HCT116 (cell line): ENCODE data around the gene ADCY6. TPM values are rescaled to one million over a fixed set of nuclear protein-coding genes. Genes with fewer than 3 reads are reported as not detected.

Experiments
- ATAC-seq: fragments of 200-7000 bp; cut with Tn5 transposase; 2 replicates; pipeline ENCODE4 v1.9.1; 2020; ENCODE audit warnings: mild to moderate bottlenecking, moderate library complexity
- BruUV-seq: library from RNA; stranded (reverse); fragments of 400-500 nt; replicated peaks from 2 replicates; lab custom pipeline; 2021; lab: Mats Ljungman, UMichigan
- CTCF ChIA-PET: fragments of 300-600 bp; sonication (Branson Sonifier 250); formaldehyde crosslinking; loops from one replicate; lab custom pipeline; 2021; ENCODE audit warnings: antibody characterized with exemption; lab: Charles Lee
- POLR2A ChIA-PET: fragments of 300-600, 350-600 bp; sonication (Branson Sonifier 250); formaldehyde crosslinking; loops from one replicate; lab custom pipeline; 2021; ENCODE audit warnings: antibody characterized with exemption; lab: Charles Lee
- RAD21 ChIA-PET, 2 experiments: fragments of 300-600 bp; sonication (Branson Sonifier 250); formaldehyde crosslinking; loops; one replicate each; lab custom pipeline; 2023; ENCODE audit warnings: low total read pairs in 2 of 2; ENCODE audit not compliant: uncharacterized antibody in 2 of 2, unreplicated experiment in 2 of 2, low non-redundant PET in 1 of 2; lab: Charles Lee
- DNase-seq: peaks from one replicate; pipeline ENCODE4 v3.0.0-alpha.2; 2010; ENCODE audit warnings: low read depth, low spot score
- H2AFZ ChIP-seq: fragments of 200-600 bp; shearing (Covaris generic), sonication (generic); 2 replicates; pipeline ENCODE4 v1.6.1; 2017; ENCODE audit warnings: low read depth, mixed run types, mixed read lengths, antibody characterized with exemption, low read length; ENCODE audit not compliant: poor library complexity, severe bottlenecking
- H3K27ac ChIP-seq: 2 replicates; pipeline ENCODE4 v1.5.1; 2012; ENCODE audit warnings: low read depth, low read length
- H3K27me3 ChIP-seq: fragments of 200-600 bp; sonication (generic); 2 replicates; pipeline ENCODE4 v1.6.1; 2016; ENCODE audit warnings: mixed run types, low read length, mixed read lengths; ENCODE audit not compliant: insufficient read depth
- H3K36me3 ChIP-seq, 2 experiments: fragments of 200-500 bp in 1 of 2; fragments of 200-600 bp in 1 of 2; sonication (Bioruptor generic) in 1 of 2; sonication (generic) in 1 of 2; 2 replicates each; pipeline versions ENCODE4 v1.5.1 to v1.6.1; 2014 to 2016; ENCODE audit warnings: low read length in 2 of 2, inconsistent platforms in 1 of 2, mixed read lengths in 1 of 2, mixed run types in 1 of 2; ENCODE audit not compliant: insufficient read depth in 2 of 2, control insufficient read depth in 1 of 2
- H3K4me1 ChIP-seq, 2 experiments: fragments of 200-600 bp in 1 of 2; sonication (generic) in 1 of 2; 2 replicates each; pipeline versions ENCODE4 v1.5.1 to v1.6.1; 2012 to 2017; ENCODE audit warnings: low read length in 2 of 2, inconsistent platforms in 1 of 2, mild to moderate bottlenecking in 1 of 2, mixed read lengths in 1 of 2, mixed run types in 1 of 2, moderate library complexity in 1 of 2; ENCODE audit not compliant: insufficient read depth in 2 of 2, control insufficient read depth in 1 of 2
- H3K4me2 ChIP-seq: fragments of 200-600 bp; sonication (generic); 2 replicates; pipeline ENCODE4 v1.6.1; 2017; ENCODE audit warnings: mixed run types, low read length, mixed read lengths
- H3K4me3 ChIP-seq, 2 experiments: fragments of 200-600 bp in 1 of 2; sonication (generic) in 1 of 2; replicated peaks in 1 of 2; 2 replicates each; pipeline ENCODE4 v1.5.1; 2011 to 2016; ENCODE audit warnings: low read length in 2 of 2, control low read depth in 1 of 2, low read depth in 1 of 2, mild to moderate bottlenecking in 1 of 2, mixed read lengths in 1 of 2, mixed run types in 1 of 2
- H3K79me2 ChIP-seq: fragments of 200-600 bp; sonication (generic); 2 replicates; pipeline ENCODE4 v1.6.1; 2017; ENCODE audit warnings: mild to moderate bottlenecking, mixed run types, low read length, moderate library complexity, mixed read lengths; ENCODE audit not compliant: insufficient read depth
- H3K9ac ChIP-seq: fragments of 200-600 bp; sonication (generic); 2 replicates; pipeline ENCODE4 v1.6.1; 2016; ENCODE audit warnings: low read length, mixed read lengths
- H3K9me2 ChIP-seq: fragments of 200-600 bp; sonication (generic), shearing (Covaris generic); 2 replicates; pipeline ENCODE4 v1.6.1; 2017; ENCODE audit warnings: mixed run types, mild to moderate bottlenecking, moderate library complexity; ENCODE audit not compliant: insufficient read depth
- H3K9me3 ChIP-seq, 2 experiments: fragments of 200-500 bp in 1 of 2; fragments of 200-600 bp in 1 of 2; sonication (Bioruptor generic) in 1 of 2; sonication (generic) in 1 of 2; 2 replicates each; pipeline ENCODE4 v1.6.1; 2014 to 2017; ENCODE audit warnings: low read length in 2 of 2, mixed read lengths in 2 of 2, inconsistent platforms in 1 of 2, low read depth in 1 of 2, mild to moderate bottlenecking in 1 of 2, mixed run types in 1 of 2, moderate library complexity in 1 of 2; ENCODE audit not compliant: control insufficient read depth in 1 of 2, insufficient read depth in 1 of 2
- H4K20me1 ChIP-seq: fragments of 200-600 bp; sonication (generic), shearing (Covaris generic); 2 replicates; pipeline ENCODE4 v1.6.1; 2017; ENCODE audit warnings: mixed run types, mild to moderate bottlenecking, moderate library complexity; ENCODE audit not compliant: insufficient read depth
- EGR1 ChIP-seq: IDR thresholded peaks from 2 replicates; pipeline ENCODE4 v1.6.1; 2012; ENCODE audit warnings: low read depth
- ELF1 ChIP-seq: IDR thresholded peaks from 2 replicates; pipeline ENCODE4 v1.6.1; 2012; ENCODE audit warnings: low read depth, borderline replicate concordance
- EZH2 ChIP-seq: fragments of 200-600 bp; sonication (generic); IDR thresholded peaks from 2 replicates; pipeline ENCODE4 v1.6.1; 2017; ENCODE audit warnings: antibody characterized with exemption, mixed run types
- EZH2phosphoT487 ChIP-seq: fragments of 200-600 bp; IDR thresholded peaks from 2 replicates; pipeline ENCODE4 v1.6.1; 2018; ENCODE audit warnings: antibody characterized with exemption, borderline replicate concordance
- FOSL1 ChIP-seq: IDR thresholded peaks from 2 replicates; pipeline ENCODE4 v1.6.1; 2012; ENCODE audit warnings: low read depth
- SIN3A ChIP-seq: IDR thresholded peaks from 2 replicates; pipeline ENCODE4 v1.6.1; 2012; ENCODE audit warnings: low read depth
- SRF ChIP-seq: IDR thresholded peaks from 2 replicates; pipeline ENCODE4 v1.6.1; 2012; ENCODE audit warnings: low read depth
- TCF7L2 ChIP-seq: IDR thresholded peaks from 2 replicates; pipeline ENCODE4 v1.7.0; 2011; ENCODE audit warnings: borderline replicate concordance, inconsistent platforms; ENCODE audit not compliant: insufficient read depth, insufficient read length; ENCODE audit errors: extremely low read depth
- ZFX ChIP-seq: fragments of 450-650 bp; IDR thresholded peaks from 2 replicates; pipeline ENCODE4 v1.6.1; 2017
- ZNF274 ChIP-seq: fragments of 200-500 bp; sonication (Bioruptor generic); IDR thresholded peaks from 2 replicates; pipeline ENCODE4 v1.6.1; 2014; ENCODE audit warnings: mild to moderate bottlenecking, low read depth, low read length, inconsistent platforms
- intact Hi-C: fragments of 100-400 bp; cut with micrococcal nuclease; formaldehyde crosslinking; loops from 2 replicates; pipeline ENCODE4 v1.10.0; 2022
- total RNA-seq: library from RNA; stranded (reverse); gene quantifications from one replicate; pipeline ENCODE4 v1.2.1, GENCODE V29; 2021; ENCODE audit not compliant: unreplicated experiment
- TF ChIP-seq, protein P1 (sequence below): IDR thresholded peaks from 2 replicates; pipeline ENCODE4 v1.6.1; 2012; ENCODE audit warnings: low read depth
- TF ChIP-seq, protein P2 (sequence below), 3 experiments: fragments of 200-600 bp in 1 of 3; sonication (generic) in 1 of 3; IDR thresholded peaks in 2 of 3; conservative IDR thresholded peaks in 1 of 3; 2 replicates each; pipeline ENCODE4 v1.5.1; 2012 to 2017; ENCODE audit warnings: low read depth in 2 of 3, low read length in 2 of 3, antibody characterized with exemption in 1 of 3, borderline replicate concordance in 1 of 3, control low read depth in 1 of 3, mild to moderate bottlenecking in 1 of 3, mixed read lengths in 1 of 3, mixed run types in 1 of 3, moderate library complexity in 1 of 3; ENCODE audit not compliant: insufficient read depth in 1 of 3

The ADCY6 gene
- total RNA-seq, 1 experiment from 2014 or later = 24.9 TPM

- no peaks in the 10 kb centered on the region for H3K36me3 ChIP-seq
- H3K27ac ChIP-seq = no peak overlapping the region
- POLR2A ChIA-PET = no interaction called here
- H3K4me2 ChIP-seq = no peak overlapping the region
- H4K20me1 ChIP-seq = no peaks in the 10 kb centered on the region
- H3K79me2 ChIP-seq = no peaks in the 10 kb centered on the region
- H3K4me3 ChIP-seq = no peak overlapping the region
- no peak overlapping the region for H2AFZ ChIP-seq
- peaks cover 7 to 14% of the 10 kb centered on the region in 2 experiments; a peak in 3 of 4 replicates for H3K4me1 ChIP-seq
- RAD21 ChIA-PET = no interaction called here
- TF ChIP-seq EZH2phosphoT487 (no peak), EZH2 (no peak), SIN3A (no peak), ELF1 (no peak), ZNF274 (no peak), FOSL1 (no peak), EGR1 (no peak), SRF (no peak), ZFX (no peak), TCF7L2 (no peak)
- TF ChIP-seq, protein P1, sequence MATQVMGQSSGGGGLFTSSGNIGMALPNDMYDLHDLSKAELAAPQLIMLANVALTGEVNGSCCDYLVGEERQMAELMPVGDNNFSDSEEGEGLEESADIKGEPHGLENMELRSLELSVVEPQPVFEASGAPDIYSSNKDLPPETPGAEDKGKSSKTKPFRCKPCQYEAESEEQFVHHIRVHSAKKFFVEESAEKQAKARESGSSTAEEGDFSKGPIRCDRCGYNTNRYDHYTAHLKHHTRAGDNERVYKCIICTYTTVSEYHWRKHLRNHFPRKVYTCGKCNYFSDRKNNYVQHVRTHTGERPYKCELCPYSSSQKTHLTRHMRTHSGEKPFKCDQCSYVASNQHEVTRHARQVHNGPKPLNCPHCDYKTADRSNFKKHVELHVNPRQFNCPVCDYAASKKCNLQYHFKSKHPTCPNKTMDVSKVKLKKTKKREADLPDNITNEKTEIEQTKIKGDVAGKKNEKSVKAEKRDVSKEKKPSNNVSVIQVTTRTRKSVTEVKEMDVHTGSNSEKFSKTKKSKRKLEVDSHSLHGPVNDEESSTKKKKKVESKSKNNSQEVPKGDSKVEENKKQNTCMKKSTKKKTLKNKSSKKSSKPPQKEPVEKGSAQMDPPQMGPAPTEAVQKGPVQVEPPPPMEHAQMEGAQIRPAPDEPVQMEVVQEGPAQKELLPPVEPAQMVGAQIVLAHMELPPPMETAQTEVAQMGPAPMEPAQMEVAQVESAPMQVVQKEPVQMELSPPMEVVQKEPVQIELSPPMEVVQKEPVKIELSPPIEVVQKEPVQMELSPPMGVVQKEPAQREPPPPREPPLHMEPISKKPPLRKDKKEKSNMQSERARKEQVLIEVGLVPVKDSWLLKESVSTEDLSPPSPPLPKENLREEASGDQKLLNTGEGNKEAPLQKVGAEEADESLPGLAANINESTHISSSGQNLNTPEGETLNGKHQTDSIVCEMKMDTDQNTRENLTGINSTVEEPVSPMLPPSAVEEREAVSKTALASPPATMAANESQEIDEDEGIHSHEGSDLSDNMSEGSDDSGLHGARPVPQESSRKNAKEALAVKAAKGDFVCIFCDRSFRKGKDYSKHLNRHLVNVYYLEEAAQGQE = no peak
- TF ChIP-seq, protein P2, sequence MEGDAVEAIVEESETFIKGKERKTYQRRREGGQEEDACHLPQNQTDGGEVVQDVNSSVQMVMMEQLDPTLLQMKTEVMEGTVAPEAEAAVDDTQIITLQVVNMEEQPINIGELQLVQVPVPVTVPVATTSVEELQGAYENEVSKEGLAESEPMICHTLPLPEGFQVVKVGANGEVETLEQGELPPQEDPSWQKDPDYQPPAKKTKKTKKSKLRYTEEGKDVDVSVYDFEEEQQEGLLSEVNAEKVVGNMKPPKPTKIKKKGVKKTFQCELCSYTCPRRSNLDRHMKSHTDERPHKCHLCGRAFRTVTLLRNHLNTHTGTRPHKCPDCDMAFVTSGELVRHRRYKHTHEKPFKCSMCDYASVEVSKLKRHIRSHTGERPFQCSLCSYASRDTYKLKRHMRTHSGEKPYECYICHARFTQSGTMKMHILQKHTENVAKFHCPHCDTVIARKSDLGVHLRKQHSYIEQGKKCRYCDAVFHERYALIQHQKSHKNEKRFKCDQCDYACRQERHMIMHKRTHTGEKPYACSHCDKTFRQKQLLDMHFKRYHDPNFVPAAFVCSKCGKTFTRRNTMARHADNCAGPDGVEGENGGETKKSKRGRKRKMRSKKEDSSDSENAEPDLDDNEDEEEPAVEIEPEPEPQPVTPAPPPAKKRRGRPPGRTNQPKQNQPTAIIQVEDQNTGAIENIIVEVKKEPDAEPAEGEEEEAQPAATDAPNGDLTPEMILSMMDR (IDR thresholded peaks at IDR 0.05 in 2 of 3, conservative IDR thresholded peaks at IDR 0.05 in 1 of 3; ENCODE audit: borderline replicate concordance in 1 of 3, insufficient read depth in 1 of 3, low read depth in 2 of 3, low read length in 2 of 3) = no peak
- no peaks in the 10 kb centered on the region for H3K9me2 ChIP-seq
- intact Hi-C loops = no loop called here
- no TSS peak for BruUV-seq
- H3K27me3 ChIP-seq = no peaks in the 10 kb centered on the region
- DNase-seq (no peak), ATAC-seq (no peak)
- no peak overlapping the region for H3K9ac ChIP-seq
- no peaks in the 10 kb centered on the region for H3K9me3 ChIP-seq
- CTCF ChIA-PET = no interaction called here
These were observed 19.1 kb upstream of the ADCY6 start for GRCh38 chr12:48807981-48808380.
